ENCODE measurements around the gene CSK. TPM values are rescaled to one million over a fixed set of nuclear protein-coding genes. Genes with fewer than 3 reads are reported as not detected.
A peak's percentile ranks its signal among the peaks of the same experiment; 100 is the strongest.

The CSK gene
- total RNA-seq, 1 donor from 2014 or later, result 83.8 TPM

DNA sequence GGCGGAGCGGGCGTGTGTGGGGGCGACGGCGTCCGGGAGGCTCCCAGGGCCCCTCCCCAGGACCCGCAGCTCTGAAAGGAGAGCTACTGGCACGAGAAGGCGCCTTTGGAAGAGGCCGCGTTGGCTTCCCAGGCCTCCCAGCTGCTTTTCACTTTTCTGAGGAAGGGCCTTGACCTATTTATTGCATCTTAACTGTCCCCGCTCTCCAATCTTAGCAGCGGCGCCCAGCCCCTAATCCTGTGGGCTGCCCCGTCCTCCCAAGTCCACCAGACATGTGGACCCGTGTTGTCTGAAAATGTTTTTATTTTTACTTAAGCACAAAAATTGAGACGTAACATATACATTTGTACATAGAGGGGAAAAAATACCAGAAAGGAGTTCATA is 61.6 kb downstream of the CSK start:
- peak overlapping the region; percentile 99 for H3K4me3 ChIP-seq
- TF ChIP-seq, protein P1, sequence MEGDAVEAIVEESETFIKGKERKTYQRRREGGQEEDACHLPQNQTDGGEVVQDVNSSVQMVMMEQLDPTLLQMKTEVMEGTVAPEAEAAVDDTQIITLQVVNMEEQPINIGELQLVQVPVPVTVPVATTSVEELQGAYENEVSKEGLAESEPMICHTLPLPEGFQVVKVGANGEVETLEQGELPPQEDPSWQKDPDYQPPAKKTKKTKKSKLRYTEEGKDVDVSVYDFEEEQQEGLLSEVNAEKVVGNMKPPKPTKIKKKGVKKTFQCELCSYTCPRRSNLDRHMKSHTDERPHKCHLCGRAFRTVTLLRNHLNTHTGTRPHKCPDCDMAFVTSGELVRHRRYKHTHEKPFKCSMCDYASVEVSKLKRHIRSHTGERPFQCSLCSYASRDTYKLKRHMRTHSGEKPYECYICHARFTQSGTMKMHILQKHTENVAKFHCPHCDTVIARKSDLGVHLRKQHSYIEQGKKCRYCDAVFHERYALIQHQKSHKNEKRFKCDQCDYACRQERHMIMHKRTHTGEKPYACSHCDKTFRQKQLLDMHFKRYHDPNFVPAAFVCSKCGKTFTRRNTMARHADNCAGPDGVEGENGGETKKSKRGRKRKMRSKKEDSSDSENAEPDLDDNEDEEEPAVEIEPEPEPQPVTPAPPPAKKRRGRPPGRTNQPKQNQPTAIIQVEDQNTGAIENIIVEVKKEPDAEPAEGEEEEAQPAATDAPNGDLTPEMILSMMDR (IDR thresholded peaks at IDR 0.05), result no peak
- DNase-seq (no peak), ATAC-seq (no peak)
- H3K27me3 ChIP-seq (ENCODE audit: low read depth), result no peaks in the 10 kb centered on the region
- H3K27ac ChIP-seq, result peak overlapping the region; percentile 86
- H3K36me3 ChIP-seq, result peaks cover 55% of the 10 kb centered on the region
- peaks cover 18% of the 10 kb centered on the region for H3K4me1 ChIP-seq
- intact Hi-C loops (cut with DNase I), result no loop called here
- H3K9me3 ChIP-seq, result no peaks in the 10 kb centered on the region

DNA sequence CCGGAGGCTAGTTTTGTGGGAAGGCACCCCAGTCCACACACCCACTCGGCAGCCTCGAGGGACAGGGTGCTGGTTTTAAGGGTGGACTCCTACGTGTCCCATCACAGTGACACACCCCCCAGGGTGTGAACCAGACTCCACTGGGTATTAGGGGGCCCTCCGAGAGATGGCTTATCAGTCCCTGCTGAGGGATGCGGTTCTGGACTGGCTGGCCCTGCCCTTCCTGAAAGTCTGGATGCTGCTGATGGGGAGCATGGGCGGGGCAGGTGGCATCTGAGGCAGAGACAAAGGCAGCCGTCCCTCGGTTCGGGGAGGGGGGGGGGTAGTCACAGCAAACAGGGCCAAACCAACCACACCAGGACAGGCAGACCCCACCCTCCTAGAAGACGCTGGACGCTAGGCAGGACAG is 62.0 kb downstream of the CSK start:
- H3K4me3 ChIP-seq, result peak overlapping the region; percentile 99
- ATAC-seq, result no peak
- intact Hi-C loops (cut with DNase I), result no loop called here
- peaks cover 55% of the 10 kb centered on the region for H3K36me3 ChIP-seq
- DNase-seq, result no peak
- peaks cover 18% of the 10 kb centered on the region for H3K4me1 ChIP-seq
- no peaks in the 10 kb centered on the region for H3K27me3 ChIP-seq (ENCODE audit: low read depth)
- H3K9me3 ChIP-seq, result no peaks in the 10 kb centered on the region
- TF ChIP-seq, protein P1 (IDR thresholded peaks at IDR 0.05), result no peak
- H3K27ac ChIP-seq, result peak overlapping the region; percentile 86

DNA sequence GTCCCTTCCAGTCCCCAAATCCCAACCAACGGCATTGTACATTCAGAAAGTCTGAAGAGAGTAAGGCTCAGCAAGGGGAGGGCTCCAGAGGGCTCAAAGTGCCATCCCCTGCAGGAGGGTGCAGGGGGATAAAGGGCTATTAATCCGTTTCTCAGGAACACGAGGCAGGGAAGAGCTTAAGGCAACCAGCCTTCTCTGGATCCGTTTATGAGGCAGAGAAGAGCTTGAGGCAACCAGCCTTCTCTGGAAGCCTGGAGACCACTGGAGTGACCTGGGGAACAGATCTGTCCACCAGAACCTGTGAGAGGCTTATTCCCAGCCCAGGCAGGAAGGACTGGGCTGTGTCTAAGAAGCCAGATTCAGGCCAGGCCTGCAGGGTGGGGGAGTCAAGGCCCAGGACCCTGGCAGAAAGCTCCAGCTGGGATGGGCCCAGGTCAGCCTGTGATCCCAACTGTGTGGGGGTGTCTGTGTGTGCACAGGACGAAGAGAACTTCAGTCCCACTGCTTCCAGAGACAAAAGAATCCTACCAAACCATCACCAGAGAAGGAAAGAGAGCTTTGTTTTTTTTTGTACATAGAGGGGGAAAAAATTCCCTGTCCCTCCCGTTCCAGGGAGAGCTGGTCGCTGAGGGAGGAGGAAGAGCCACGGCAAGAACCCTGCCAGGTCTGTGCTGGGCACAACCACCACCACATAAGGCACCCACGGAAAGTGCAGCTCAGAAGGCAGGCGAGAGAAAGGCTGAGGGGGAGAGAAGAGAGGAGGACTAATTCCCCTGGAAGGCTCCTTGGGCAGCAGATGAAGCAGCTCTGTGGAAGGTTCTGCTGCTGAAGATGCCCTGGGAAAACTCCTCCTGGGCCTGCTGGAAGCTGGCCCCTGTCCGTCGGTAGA is 62.7 kb downstream of the CSK start:
- H3K4me3 ChIP-seq, result no peak overlapping the region
- H3K4me1 ChIP-seq, result peaks cover 18% of the 10 kb centered on the region
- TF ChIP-seq, protein P1 (IDR thresholded peaks at IDR 0.05), result no peak
- ATAC-seq (no peak), DNase-seq (no peak)
- peaks cover 56% of the 10 kb centered on the region for H3K36me3 ChIP-seq
- intact Hi-C loops (cut with DNase I), result no loop called here
- no peaks in the 10 kb centered on the region for H3K27me3 ChIP-seq (ENCODE audit: low read depth)
- no peaks in the 10 kb centered on the region for H3K9me3 ChIP-seq
- H3K27ac ChIP-seq, result no peak overlapping the region

DNA sequence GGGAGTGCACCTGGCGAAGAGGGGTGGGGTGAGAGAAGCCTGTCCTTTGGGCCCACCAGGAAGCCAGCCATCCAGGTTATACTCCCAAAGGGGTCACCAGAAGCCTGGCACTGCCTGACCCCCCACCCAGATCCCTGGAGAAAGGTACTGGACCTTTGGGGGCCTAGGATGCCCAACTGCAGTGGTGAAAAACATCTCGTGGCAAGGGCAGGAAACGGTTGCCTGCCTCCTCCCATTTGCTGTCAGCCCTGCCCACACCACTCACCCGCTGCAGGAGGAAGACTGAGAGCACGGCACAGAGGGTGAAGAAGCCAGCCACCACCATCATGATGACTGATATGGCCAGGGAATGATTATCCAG is 63.3 kb downstream of the CSK start:
- H3K4me1 ChIP-seq, result peaks cover 18% of the 10 kb centered on the region
- no peak for ATAC-seq
- H3K27ac ChIP-seq, result peak overlapping the region; percentile 49
- DNase-seq, result no peak
- peaks cover 56% of the 10 kb centered on the region for H3K36me3 ChIP-seq
- H3K27me3 ChIP-seq (ENCODE audit: low read depth), result no peaks in the 10 kb centered on the region
- TF ChIP-seq, protein P1 (IDR thresholded peaks at IDR 0.05), result no peak
- intact Hi-C loops (cut with DNase I), result no loop called here
- no peak overlapping the region for H3K4me3 ChIP-seq
- no peaks in the 10 kb centered on the region for H3K9me3 ChIP-seq

DNA sequence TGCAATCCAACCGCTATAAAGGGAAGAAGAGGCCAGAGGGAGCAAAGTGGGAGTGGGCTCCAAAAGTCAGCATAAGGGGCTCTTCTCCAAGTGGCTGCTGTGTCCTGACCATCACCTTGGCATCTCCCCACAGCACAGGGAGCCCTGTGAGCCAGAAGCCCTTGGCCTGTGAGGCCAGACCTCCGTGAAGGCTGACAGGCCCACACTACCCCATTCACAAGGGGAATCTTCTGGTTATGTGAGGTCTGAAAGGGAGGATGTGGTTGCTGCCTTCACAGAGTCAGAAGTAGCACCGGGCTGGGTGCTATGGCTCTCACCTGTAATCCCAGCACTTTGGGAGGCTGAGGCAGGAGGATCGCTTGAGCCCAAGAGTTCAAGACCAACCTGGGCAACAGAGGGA is 63.7 kb downstream of the CSK start:
- ATAC-seq (no peak), DNase-seq (no peak)
- H3K4me1 ChIP-seq, result peaks cover 18% of the 10 kb centered on the region
- H3K9me3 ChIP-seq, result no peaks in the 10 kb centered on the region
- H3K4me3 ChIP-seq, result no peak overlapping the region
- H3K27ac ChIP-seq, result peak overlapping the region; percentile 49
- intact Hi-C loops (cut with DNase I), result no loop called here
- H3K36me3 ChIP-seq, result peaks cover 59% of the 10 kb centered on the region
- H3K27me3 ChIP-seq (ENCODE audit: low read depth), result no peaks in the 10 kb centered on the region
- TF ChIP-seq, protein P1 (IDR thresholded peaks at IDR 0.05), result no peak
